Activated T-helper 17 cell treated with anti-CD3 and anti-CD28 coated beads, Interleukin-2, amount 50 U/mL, for 72 hours (primary cell): ENCODE results near the gene ZMAT3. TPM values are rescaled to one million over a fixed set of nuclear protein-coding genes. Genes with fewer than 3 reads are reported as not detected.

Experiments used
- ATAC-seq: fragments of 150-1000 bp; cut with Tn5 transposase; replicated peaks from 2 replicates; pipeline ENCODE4 v1.10.0; 2021; ENCODE audit warnings: mild to moderate bottlenecking, moderate library complexity
- H3K27ac Mint-ChIP-seq: one replicate; pipeline ENCODE4 v1.8.0; 2022; ENCODE audit warnings: mixed read lengths
- H3K27me3 Mint-ChIP-seq: one replicate; pipeline ENCODE4 v1.8.0; 2022; ENCODE audit warnings: mixed read lengths
- H3K36me3 Mint-ChIP-seq: one replicate; pipeline ENCODE4 v1.8.0; 2022; ENCODE audit warnings: low read depth, mild to moderate bottlenecking, mixed read lengths
- H3K4me1 Mint-ChIP-seq: one replicate; pipeline ENCODE4 v1.8.0; 2022; ENCODE audit warnings: mixed read lengths
- H3K4me3 Mint-ChIP-seq: one replicate; pipeline ENCODE4 v1.8.0; 2022; ENCODE audit warnings: mild to moderate bottlenecking, mixed read lengths
- H3K9me3 Mint-ChIP-seq: one replicate; pipeline ENCODE4 v1.8.0; 2022; ENCODE audit warnings: mixed read lengths
- total RNA-seq, 2 donors: library from RNA; stranded (reverse); gene quantifications; one replicate each; pipeline ENCODE4 v1.2.3, GENCODE V29; 2022

ZMAT3 gene
- total RNA-seq, 2 donors from 2014 or later, result 20.4 to 25.3 TPM

DNA sequence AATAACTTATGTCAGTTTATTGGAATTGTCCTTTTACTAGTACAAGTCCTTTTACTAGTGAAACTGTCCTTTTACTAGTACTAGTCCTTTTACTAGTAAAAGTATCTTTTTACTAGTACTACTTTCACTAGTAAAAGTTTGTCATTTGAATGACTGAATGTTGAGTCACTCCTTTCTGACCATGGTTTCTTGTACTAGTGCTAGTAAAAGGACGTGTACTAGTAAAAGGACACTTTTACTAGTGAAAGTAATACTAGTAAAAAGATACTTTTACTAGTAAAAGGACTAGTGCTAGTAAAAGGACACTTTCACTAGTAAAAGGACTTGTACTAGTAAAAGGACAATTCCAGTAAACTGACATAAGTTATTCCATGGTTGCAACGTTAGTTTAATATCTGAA is 96.3 kb downstream of the ZMAT3 start:
- Mint-ChIP-seq H3K36me3 (peaks cover 4% of the 10 kb centered on the region), H3K9me3 (peaks cover 8% of the 10 kb centered on the region), H3K4me3 (no peak overlapping the region), H3K27ac (no peak overlapping the region), H3K4me1 (no peaks in the 10 kb centered on the region), H3K27me3 (no peaks in the 10 kb centered on the region)
- no peak for ATAC-seq

- peaks cover 4% of the 10 kb centered on the region for H3K36me3 Mint-ChIP-seq
- H3K4me1 Mint-ChIP-seq, result peaks cover 10% of the 10 kb centered on the region
- no peak overlapping the region for H3K27ac Mint-ChIP-seq
- no peaks in the 10 kb centered on the region for H3K27me3 Mint-ChIP-seq
- ATAC-seq, result no peak
- H3K9me3 Mint-ChIP-seq, result peaks cover 8% of the 10 kb centered on the region
- H3K4me3 Mint-ChIP-seq, result no peak overlapping the region
Observed at GRCh38 chr3:178971614-178972013, 100.0 kb downstream of the ZMAT3 start.

DNA sequence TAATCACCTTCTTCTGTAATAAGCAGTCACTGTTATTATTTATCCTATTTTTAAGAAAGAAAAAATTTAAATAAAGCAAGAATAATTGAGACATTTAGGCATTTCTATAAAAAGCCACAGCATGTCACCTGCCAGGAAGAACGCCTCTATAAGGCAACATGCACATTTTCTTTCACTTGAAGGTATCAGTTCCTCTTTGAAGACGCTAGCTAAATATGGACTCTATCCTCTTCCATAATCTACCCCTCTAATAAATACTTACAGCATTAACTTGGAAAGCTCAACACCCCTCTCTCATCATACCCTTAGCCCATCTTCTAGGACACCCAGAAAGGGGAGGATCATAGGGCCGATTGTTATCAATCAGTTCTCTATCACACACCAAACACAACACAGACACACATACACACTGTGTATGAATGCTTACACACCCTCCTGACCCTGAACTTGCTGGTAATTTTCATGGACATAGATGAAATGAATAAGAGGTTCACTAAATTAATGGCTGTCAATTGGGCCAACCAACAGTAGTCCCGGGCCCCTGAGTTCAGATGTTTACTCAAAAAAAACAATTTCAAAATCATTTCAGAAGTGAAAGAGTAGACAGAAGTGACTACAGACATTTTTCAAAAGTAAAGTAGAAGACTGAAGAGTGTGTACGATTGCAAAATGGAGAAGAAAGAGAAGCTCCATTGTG is 102.5 kb downstream of the ZMAT3 start:
- no peak overlapping the region for H3K4me3 Mint-ChIP-seq

More for the DNA sequence above, 102.5 kb downstream of the ZMAT3 start:
- H3K36me3 Mint-ChIP-seq, result peaks cover 4% of the 10 kb centered on the region
- peaks cover 10% of the 10 kb centered on the region for H3K4me1 Mint-ChIP-seq
- no peak overlapping the region for H3K27ac Mint-ChIP-seq
- H3K27me3 Mint-ChIP-seq, result no peaks in the 10 kb centered on the region
- H3K9me3 Mint-ChIP-seq, result peaks cover 8% of the 10 kb centered on the region
- ATAC-seq, result no peak

Other genes with a start within 250 kb of the ZMAT3 start
- gene PIK3CA, start 76.5 kb upstream of the ZMAT3 start, total RNA-seq, result 10 to 100 TPM; 11.9 to 17.8 TPM
- gene KCNMB3, start 179.3 kb upstream of the ZMAT3 start, total RNA-seq, result under 1 TPM; 0.40 to 0.69 TPM